ENCODE measurements around the gene BRSK1.

BRSK1 gene

DNA sequence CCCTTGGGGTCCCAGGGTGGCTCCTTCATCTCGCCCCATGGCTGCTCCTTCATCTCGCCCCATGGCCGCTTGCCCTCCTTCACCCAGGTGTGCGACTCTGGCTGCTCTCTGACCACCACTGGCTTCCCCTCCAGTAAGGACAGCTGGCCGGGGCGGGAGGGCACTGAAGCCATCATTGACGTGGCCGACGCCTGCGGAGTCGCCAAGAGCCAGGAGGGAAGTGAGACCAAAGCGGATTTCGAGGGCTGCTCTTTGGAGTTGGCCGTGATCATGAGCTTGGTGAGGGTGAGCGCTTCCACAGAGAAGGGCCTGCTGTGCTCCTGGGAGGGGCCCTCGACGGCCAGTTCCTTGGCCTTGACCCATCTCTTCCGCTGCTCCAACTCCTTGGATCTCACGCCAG, 74.7 kb downstream of the BRSK1 start:
- H3K9me3 ChIP-seq, result no peaks in the 10 kb centered on the region
- H3K27me3 ChIP-seq (ENCODE audit: low read depth), result peaks cover 30% of the 10 kb centered on the region
- H3K4me3 ChIP-seq, result no peak overlapping the region
- in situ Hi-C loops (cut with MboI; ENCODE audit: low sequenced_read_pairs), result no loop called here
- DNase-seq (ENCODE audit: low spot score in 2 of 2), result no peak
- no peaks in the 10 kb centered on the region for H3K36me3 ChIP-seq (replicated peaks)
- H3K4me1 ChIP-seq, result peaks cover 2% of the 10 kb centered on the region; the same call in 1 of the 2 replicates

DNA sequence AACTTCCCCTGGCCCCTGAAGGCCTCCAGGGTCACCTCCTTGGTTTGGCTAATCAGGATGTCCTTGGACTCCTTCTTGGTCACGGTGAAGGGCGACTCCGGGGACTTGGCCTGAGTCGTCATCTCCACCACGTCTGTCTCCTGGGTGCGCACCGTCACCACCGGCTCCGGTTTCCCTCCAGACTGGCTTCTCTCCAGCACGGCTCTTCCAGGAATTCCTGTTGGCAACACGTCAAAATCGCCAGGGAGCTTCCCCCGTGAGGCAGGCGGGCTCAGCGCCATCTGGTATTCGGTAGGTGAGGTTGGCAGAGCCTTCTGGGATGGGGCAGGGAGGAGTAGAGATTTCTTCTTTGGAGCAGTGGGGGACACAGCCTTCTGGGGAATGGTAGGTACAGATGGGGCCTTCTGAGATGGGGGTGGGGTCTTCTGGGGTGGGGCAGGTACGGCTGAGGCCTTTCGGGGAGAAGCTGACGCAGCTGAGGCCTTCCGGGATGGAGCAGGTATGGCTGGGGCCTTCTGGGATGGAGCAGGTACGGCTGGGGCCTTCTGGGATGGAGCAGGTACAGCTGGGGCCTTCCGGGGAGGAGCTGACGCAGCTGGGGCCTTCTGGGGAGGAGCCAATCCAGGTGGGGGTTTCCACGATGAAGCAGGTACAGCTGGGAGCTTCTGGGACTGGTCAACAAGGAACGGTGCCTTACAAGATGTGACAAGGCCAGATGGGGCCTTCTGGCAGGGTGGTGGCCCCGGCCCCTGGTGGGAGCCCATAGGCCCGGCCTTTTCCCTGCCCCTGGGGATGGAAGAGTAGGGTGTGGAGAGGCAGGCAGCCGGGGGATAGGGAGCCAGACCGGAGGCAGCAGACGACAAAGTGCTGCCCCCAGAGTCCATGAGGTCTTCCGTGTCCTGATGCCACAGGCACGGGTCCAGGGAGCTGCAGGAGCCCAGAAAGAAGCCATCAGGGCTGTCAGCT, 75.4 kb downstream of the BRSK1 start:
- in situ Hi-C loops (cut with MboI; ENCODE audit: low sequenced_read_pairs), result no loop called here
- H3K27me3 ChIP-seq (ENCODE audit: low read depth), result peaks cover 25% of the 10 kb centered on the region
- H3K36me3 ChIP-seq (replicated peaks), result no peaks in the 10 kb centered on the region
- no peak overlapping the region for H3K4me3 ChIP-seq
- no peaks in the 10 kb centered on the region for H3K9me3 ChIP-seq
- no peaks in the 10 kb centered on the region for H3K4me1 ChIP-seq
- no peak for DNase-seq (ENCODE audit: low spot score in 2 of 2)

DNA sequence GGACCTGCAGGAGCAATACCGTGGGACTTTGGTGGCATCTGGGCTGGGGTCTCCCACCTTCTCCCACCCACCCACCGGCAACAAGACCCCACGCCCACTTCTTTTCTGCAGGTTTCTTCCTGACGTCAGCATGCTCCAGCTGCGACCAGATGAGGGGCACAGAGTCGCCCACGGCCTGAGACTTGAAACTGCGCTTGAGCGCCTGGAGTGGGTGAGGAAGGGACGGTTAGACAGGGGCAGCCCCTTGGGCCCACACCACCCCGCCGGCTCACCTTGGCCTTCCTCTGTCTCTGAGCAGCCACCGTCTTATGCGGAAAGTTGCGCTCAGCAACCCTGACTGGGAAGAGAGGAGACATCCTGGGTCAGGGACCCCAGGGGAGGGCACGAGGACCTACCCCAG, 77.1 kb downstream of the BRSK1 start:
- Histone ChIP-seq H3K36me3 (replicated peaks) (no peaks in the 10 kb centered on the region), H3K4me1 (no peaks in the 10 kb centered on the region), H3K4me3 (no peak overlapping the region), H3K27me3 (ENCODE audit: low read depth) (peaks cover 13% of the 10 kb centered on the region), H3K9me3 (no peaks in the 10 kb centered on the region)
- in situ Hi-C loops (cut with MboI; ENCODE audit: low sequenced_read_pairs), result no loop called here
- no peak for DNase-seq (ENCODE audit: low spot score in 2 of 2)
